GM08714 (cell line): Measurements from ENCODE around the gene FEM1B.

Experiments
- H3K4me3 ChIP-seq: fragments of 200-500 bp; sonication (Bioruptor generic); 2 replicates; pipeline ENCODE4 v1.5.1; 2014; ENCODE audit warnings: mild to moderate bottlenecking, low read length, inconsistent platforms
- ZNF274 ChIP-seq: IDR thresholded peaks from 2 replicates; pipeline ENCODE4 v1.6.1; 2012; ENCODE audit warnings: mild to moderate bottlenecking, low read depth, low read length

The FEM1B gene

DNA sequence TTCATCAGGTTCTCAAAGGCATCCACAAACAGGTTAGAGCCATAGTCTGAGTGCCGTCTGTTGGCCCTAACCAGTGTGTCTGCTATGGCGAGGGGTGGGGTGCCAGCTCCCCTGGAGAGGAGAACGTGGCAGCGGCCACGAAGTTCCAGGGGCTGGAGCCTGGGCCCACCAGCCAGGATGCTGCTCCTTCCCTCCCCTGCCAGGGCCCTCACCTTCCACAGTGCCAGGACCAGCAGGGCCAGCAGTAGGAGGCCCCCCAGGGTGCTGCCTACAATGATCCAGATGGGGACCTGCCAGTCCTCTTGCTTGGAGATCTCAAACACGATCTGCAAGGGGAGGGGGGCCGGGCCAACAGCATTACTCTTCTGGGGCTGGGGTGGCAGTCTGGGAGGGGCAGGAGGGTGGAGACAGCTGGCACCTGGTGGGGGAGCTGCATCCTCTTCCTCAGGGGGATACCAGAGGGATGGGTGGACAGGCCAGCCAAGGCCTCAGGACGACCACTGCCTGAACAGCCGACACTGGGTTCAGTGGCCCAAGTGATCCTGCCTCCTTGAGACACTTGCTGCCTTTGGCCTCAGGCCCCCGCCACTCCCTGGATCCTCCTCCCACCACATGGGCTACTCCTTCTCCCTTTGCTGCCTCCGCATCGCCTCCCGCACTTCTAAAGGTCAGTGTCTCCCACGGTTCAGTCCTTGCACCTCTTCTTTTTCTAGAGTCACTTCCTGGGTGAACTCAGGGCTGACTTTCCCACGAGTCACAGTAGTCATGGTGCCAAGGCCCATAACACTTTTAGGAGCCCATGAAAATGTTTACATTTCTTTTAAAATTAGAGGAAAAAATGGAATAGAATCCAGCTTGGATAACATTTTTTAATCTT is 26.3 kb downstream of the FEM1B start:
- no peak for TF ChIP-seq ZNF274
- no peak overlapping the region for H3K4me3 ChIP-seq

DNA sequence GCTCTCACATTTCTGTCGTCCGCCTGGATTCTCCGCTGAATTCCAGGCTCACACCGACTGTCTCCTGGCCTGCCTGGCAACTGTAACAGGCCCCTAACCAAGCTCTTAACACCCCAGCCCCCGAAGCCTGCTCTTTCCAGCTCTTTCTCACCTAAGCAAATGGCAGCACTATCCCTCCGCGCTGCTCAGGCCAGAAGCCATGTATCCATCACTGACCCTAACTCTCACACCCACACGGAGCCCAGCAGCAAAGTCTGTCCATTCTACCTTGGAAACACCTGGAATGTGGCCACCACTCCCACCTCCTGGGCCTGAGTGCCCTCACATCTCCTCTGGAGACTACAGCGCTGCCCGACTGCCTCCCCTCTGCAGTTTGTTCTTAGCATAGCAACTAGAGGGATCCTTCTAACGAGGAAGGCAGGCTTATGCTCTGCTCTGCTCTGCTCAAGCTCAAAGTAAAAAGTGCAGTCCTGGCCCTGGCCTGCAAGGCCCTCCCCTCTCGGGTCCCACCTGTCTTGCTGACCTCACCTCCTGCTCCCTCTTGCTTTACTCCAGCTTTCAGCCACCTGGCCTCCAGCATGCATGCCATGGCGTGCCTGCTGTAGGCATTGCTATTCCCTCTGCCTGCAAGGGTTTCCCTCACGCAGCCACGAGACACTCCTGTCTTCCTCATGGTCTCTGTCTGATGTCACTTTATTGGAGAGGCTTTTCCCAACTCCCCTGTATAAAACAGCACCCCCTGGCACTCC is 27.2 kb downstream of the FEM1B start:
- H3K4me3 ChIP-seq = no peak overlapping the region
- no peak for TF ChIP-seq ZNF274

GRCh38 chr15:68305420-68305871 is 27.9 kb downstream of the FEM1B start:
- no peak for TF ChIP-seq ZNF274
- H3K4me3 ChIP-seq = no peak overlapping the region

- no peak for TF ChIP-seq ZNF274
- H3K4me3 ChIP-seq = no peak overlapping the region
Observed at GRCh38 chr15:68307131-68307928, 29.8 kb downstream of the FEM1B start.

- no peak for TF ChIP-seq ZNF274
- no peak overlapping the region for H3K4me3 ChIP-seq
Observed at GRCh38 chr15:68309024-68309423, 31.5 kb downstream of the FEM1B start.

DNA sequence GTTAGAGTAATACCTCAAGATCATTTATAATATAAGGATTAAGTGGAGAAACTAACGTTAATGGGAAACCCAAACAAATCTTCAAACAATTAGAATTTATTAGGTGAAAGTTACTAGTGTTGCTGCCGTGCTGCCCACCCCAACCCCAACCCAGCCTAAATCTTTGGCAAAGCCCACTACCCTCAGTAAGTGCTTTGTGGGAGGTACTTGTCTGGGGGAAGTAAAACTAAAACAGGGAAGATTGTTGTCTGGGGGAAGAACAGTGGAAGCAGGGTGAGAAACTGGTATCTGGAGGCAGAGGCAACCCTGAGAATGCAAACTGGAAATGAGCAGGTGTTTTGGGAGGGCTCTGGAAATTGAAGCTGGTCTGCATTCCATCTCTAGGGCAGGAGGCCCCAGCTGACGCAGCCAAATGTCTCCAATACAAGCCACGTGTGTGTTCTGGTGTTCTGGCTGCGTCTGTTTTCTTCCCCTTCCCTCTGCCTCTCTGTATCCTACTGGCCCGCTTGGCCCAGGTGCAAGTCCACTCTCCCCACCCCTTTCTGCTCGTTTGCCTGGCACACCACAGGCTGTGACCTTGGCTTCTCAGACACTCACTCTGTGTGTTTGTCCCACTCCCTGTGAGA is 32.7 kb downstream of the FEM1B start:
- no peak for TF ChIP-seq ZNF274

GRCh38 chr15:68310804-68311463 is 33.4 kb downstream of the FEM1B start:
- no peak for TF ChIP-seq ZNF274
- H3K4me3 ChIP-seq = no peak overlapping the region

More for the DNA sequence above, 32.7 kb downstream of the FEM1B start:
- H3K4me3 ChIP-seq = no peak overlapping the region

- no peak for TF ChIP-seq ZNF274
Observed at GRCh38 chr15:68311464-68311835, 33.9 kb downstream of the FEM1B start.

DNA sequence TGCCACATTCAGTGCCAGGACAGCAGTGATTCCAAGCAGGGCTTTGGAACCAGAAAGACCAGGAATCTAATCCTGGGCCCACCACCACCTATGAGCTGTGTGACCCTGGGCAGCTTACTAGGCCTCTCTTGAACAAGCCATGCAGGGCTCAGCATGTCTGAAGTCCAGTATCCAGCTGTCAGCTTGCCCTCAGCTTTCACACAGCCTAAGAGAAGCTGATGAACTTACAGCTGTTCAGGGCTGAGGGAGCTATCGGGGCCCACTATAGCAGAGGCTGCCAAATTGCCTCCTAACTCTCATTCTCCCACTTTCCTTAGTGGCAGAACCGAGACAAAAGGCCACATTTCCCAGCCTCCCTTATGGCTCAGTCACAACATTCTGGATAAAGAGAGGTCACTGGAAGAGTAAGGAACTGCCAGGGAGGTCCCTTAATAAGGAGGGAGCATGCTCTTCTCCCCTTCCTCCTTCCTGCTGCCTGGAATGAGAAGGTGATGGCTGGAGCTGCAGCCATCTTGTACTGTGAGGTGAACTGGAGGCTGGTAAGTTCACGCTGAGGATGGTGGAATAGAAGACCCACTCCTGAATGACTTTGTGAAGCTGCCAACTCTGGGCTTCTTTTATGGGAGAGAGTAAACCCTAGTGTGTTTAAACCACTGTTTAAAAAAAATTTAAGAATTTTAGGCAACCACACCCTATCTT is 34.5 kb downstream of the FEM1B start:
- no peak overlapping the region for H3K4me3 ChIP-seq
- TF ChIP-seq ZNF274 = no peak

More at GRCh38 chr15:68311464-68311835, 33.9 kb downstream of the FEM1B start:
- no peak overlapping the region for H3K4me3 ChIP-seq

- H3K4me3 ChIP-seq = no peak overlapping the region
- TF ChIP-seq ZNF274 = no peak
Observed at GRCh38 chr15:68312701-68313204, 35.2 kb downstream of the FEM1B start.

DNA sequence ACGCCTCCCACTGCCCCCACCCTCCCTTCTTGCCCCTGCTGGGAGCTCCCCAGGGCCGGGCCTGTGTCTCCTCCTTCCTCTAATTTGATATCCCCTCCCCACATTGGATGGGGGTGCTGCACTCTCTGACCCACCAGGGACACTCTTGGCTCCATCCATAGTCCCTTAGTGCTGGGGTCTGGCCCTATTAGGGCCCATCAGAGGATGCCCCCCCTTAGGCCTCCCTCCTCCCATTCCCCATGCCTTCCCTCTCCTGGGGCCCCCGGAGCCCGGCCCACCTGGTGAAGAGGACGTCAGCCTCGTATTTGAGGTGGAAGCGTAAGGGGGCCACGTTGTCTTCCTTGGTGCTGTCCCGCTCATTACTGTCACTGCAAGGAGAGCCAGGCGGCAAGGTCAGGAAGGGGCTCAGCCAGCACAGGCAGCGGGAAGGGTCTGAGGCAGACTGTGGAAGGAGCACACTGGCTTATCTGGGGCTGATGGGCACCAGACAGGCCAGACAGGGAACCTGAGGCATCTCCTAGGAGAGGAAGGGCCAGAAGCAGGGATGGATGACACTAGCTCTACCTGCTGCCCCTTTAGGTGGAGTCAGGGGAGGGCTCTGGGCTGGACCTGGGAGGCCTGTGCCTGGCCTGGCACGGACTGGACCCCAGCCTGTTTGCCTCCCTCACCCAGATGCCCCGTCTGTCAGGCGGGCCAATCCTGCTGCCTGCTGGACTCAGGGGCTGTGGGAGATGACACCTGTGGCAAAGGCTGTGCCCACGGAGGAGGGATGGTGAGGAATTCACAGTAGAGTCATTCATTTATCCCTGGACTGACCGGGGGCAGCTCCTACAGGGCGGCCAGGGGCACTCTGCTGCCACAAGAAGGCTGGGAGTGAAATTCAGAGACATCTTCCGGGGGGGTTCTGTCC is 36.2 kb downstream of the FEM1B start:
- TF ChIP-seq ZNF274 = no peak
- no peak overlapping the region for H3K4me3 ChIP-seq

DNA sequence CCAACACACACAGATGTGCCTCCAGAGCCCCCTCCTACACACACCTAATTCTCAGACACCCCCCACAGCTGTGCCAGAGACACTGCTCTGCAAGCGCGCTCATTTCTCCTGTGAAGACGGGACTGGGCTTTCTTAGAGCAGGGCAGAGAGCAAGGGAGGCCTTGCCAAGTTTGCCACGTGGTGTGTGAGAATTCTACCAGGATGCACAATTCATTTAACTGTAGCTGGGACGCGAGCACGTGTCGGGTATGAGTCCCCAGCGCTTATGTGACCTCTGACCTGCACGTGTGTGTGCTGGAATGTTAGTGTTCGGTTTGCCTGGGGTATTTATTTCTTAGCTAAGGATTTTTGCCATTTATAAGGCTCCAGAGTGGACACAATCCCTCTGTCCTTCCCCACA is 37.0 kb downstream of the FEM1B start:
- no peak overlapping the region for H3K4me3 ChIP-seq
- no peak for TF ChIP-seq ZNF274
